CD4-positive, alpha-beta T cell treated with Interleukin-4 for 1 hour (primary cell): ENCODE measurements around the gene MPC1.
"Not testable (repeated sequence)": the region's sequence is repeated elsewhere in the genome, so short reads cannot be mapped to it uniquely, and the experiment has no call there.

ENCODE experiments used
- DNase-seq, 2 donors: peaks; one replicate each; pipeline ENCODE4 v3.0.0-alpha.2; 2020 to 2022

MPC1 gene

GRCh38 chr6:166379103-166379586, 3.6 kb downstream of the MPC1 start:
- no peak for DNase-seq

- DNase-seq, result no peak
Observed at GRCh38 chr6:166377721-166378120, 5.0 kb downstream of the MPC1 start.

GRCh38 chr6:166375013-166375412, 7.7 kb downstream of the MPC1 start:
- DNase-seq, result no peak

GRCh38 chr6:166370489-166370888, 12.3 kb downstream of the MPC1 start:
- no peak for DNase-seq

- no peak for DNase-seq
Observed at GRCh38 chr6:166369782-166370181, 13.0 kb downstream of the MPC1 start.

- DNase-seq, result no peak
Observed at GRCh38 chr6:166366921-166367320, 15.8 kb downstream of the MPC1 start.

GRCh38 chr6:166365806-166366205, 16.9 kb downstream of the MPC1 start:
- no peak for DNase-seq

- DNase-seq, result no peak
Observed at GRCh38 chr6:166365221-166365620, 17.5 kb downstream of the MPC1 start.

- DNase-seq, result no peak
Observed at GRCh38 chr6:166364456-166364855, 18.3 kb downstream of the MPC1 start.

- DNase-seq, result not testable (repeated sequence)
Observed at GRCh38 chr6:166362427-166362826, 20.3 kb downstream of the MPC1 start.

- no peak for DNase-seq
Observed at GRCh38 chr6:166361077-166361429, 21.7 kb downstream of the MPC1 start.

GRCh38 chr6:166360243-166361076, 22.3 kb downstream of the MPC1 start:
- no peak for DNase-seq

- DNase-seq, result no peak
Observed at GRCh38 chr6:166355552-166355951, 27.2 kb downstream of the MPC1 start.

GRCh38 chr6:166354965-166355364, 27.8 kb downstream of the MPC1 start:
- DNase-seq, result no peak

GRCh38 chr6:166354143-166354542, 28.6 kb downstream of the MPC1 start:
- DNase-seq, result no peak

- no peak for DNase-seq
Observed at GRCh38 chr6:166353507-166353906, 29.2 kb downstream of the MPC1 start.

- no peak for DNase-seq
Observed at GRCh38 chr6:166352923-166353322, 29.8 kb downstream of the MPC1 start.

GRCh38 chr6:166351715-166352285, 30.9 kb downstream of the MPC1 start:
- DNase-seq, result peak in 1 of 2 donors; percentile 52

GRCh38 chr6:166348305-166348949, 34.3 kb downstream of the MPC1 start:
- DNase-seq, result no peak

- no peak for DNase-seq
Observed at GRCh38 chr6:166346965-166347364, 35.8 kb downstream of the MPC1 start.

GRCh38 chr6:166346449-166346848, 36.3 kb downstream of the MPC1 start:
- DNase-seq, result no peak

GRCh38 chr6:166345672-166346071, 37.1 kb downstream of the MPC1 start:
- DNase-seq, result not testable (repeated sequence)

GRCh38 chr6:166344921-166345320, 37.8 kb downstream of the MPC1 start:
- DNase-seq, result not testable (repeated sequence)

- no peak for DNase-seq
Observed at GRCh38 chr6:166344240-166344639, 38.5 kb downstream of the MPC1 start.
